GM21737 (cell line): ENCODE results near the gene REX1BD.
A peak's percentile ranks its signal among the peaks of the same experiment; 100 is the strongest.
"Not testable (repeated sequence)": the region's sequence is repeated elsewhere in the genome, so short reads cannot be mapped to it uniquely, and the experiment has no call there.

Experiments
- ATAC-seq: cut with Tn5 transposase; IDR thresholded peaks from one replicate; pipeline ENCODE4 v1.9.1; 2021; ENCODE audit warnings: mild to moderate bottlenecking, moderate library complexity; ENCODE audit not compliant: unreplicated experiment

REX1BD gene

DNA sequence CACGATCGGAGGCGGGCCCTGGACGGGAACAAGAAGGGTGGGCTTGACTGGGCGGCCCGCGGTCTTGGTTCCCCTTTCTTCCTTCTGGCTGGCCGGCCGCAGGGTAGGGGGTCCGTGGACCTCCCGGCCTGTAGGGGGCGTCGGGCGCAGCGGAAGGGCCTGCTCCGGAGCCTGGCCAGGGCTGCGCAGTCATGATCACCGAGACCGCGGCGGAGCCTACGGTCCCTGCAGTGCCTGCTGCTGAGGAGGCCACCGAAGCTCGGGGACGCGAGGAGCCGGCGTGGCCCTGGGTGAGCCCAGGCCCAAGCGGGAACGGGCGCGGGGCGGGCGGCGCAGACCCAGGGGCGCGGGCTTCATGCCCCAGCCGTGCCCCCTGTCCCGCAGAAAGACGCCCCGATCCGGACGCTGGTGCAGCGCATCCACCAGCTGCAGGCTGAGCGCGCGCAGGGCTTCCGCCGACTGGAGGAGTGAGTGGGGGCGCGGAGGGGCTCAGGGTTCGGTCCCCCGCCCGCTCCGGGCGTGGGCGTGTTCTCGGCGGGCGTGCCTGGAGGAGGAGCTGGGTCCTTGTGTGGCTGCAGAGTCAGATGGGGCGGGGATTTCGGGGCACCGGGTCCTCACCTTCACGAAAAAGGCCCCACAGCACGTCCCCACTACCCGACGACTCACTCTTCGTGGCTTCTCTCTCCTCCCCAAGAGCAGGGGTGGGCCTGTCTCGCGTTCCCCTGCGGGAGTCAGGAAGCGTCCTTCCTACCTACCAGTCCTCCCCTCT lies at the start of gene REX1BD:
Gene REX1BD, plus strand, starts transcription at position 188 of the 769 bp plus-strand sequence. Its CDS starts 4 bp downstream, at position 192.
- peak; percentile 72 for ATAC-seq

GRCh38 chr19:18539372-18539771 lies 49.2 kb upstream of the REX1BD start:
- ATAC-seq = no peak

DNA sequence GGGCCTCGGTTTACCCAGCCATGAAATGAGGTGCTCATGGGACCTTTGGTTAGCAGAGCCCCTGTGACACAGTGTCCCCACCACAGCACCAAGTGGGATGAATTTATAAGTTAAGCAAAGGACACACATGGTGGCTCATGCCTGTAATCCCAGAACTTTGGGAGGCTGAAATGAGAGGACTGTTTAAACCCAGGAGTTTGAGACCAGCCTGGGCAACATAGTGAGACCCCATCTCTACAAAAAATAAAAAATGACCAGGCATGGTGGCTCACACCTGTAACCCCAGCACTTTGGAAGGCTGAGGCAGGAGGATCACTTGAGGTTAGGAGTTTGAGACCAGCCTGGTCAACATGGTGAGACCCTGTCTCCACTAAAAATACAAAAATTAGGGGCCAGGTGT lies 48.4 kb upstream of the REX1BD start:
- ATAC-seq = not testable (repeated sequence)

DNA sequence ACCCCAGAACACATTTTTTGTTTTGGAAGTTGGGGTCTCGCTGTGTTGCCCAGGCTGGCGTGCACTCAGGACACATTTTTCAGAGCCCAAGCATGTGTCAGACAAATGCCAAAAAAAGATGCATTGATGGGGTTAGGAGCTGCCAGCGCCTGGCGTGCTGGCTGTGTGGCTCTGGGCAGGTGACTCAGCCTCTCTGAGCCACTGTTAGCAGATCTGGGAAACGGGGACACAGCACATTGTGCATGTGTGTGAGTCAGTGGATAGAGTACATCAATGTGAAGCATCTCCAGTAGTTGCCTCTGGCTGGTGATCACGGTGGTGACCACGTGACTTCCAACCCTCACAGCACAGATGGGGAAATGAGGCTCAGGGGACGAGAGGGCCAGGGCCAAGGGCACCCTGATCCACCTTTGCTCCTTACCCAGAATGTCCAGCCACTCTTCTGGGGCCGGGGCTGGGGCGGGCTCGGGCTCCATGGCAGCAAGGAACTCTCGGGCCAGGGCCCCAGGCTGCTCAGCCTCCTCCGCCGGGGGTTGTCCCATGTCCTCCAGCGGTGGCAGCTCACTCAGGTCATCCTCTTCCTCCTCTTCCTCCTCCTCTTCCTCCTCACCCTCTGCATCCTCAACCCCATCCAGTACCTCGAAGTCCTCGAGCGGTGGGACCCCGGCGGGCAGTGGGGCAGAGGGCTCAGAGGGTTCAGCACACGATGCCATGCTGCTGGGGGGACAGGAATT lies 47.2 kb upstream of the REX1BD start:
- ATAC-seq = no peak

DNA sequence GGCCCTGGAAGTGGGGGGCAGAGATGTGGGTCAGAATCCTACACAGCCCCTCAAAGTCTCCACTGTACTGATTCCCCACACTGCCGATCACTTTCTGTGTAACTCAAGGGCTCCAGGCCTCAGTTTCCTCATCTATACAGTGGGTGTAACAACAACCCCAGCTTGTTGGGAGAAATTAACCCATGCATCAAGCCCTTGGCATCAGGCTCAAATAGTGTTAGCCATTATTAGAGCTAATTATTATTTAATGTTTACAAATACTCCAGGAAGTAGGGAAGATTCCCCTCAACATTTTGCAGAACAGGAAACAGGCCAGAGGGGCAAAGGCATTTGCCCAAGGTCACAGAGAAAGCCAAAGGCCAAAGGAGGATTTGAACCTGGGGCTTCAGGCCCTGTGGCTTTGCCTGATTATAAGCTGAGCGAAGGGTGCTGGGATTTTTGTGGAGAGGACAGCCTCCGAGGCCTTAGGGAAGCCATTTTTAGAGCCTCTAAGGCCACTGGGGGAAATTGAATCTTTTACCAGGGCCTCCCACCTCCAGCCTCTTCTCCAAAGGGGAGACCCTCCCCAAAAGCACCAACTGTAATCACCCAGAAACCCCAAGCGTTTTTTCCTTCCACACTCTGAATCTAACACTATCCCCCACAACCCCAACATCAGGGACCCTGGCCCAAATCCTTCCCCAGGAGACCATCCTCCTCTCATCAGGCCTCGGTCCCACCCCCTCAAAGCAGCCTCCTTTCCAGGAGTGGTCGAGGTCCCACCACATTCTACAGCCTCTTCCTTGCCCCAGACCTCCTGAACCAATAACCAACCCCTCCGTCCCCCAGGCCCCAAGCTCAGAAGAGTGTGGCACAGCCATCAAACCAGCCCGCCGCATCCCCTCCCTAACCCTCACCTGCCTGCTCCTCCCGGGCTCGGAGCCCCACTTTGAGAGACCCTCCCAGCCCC lies 46.3 kb upstream of the REX1BD start:
- ATAC-seq = no peak

- peak; percentile 90 for ATAC-seq
Measured at GRCh38 chr19:18542941-18543813, 45.4 kb upstream of the REX1BD start, which contains the start of gene FKBP8. FKBP8 (minus strand) TSS chr19:18543573; CDS start chr19:18541970, 1,603 bp downstream.

- peak; percentile 50 for ATAC-seq
Measured at GRCh38 chr19:18543814-18544475, 44.7 kb upstream of the REX1BD start.

GRCh38 chr19:18551631-18552030 lies 37.0 kb upstream of the REX1BD start:
- ATAC-seq = no peak

GRCh38 chr19:18557411-18558201 lies 31.0 kb upstream of the REX1BD start, which contains the start of gene KXD1:
KXD1 (plus strand) TSS chr19:18557870; CDS start chr19:18562057, 4,187 bp downstream.
- ATAC-seq = peak; percentile 95

GRCh38 chr19:18558202-18558555 lies 30.4 kb upstream of the REX1BD start:
- ATAC-seq = no peak

DNA sequence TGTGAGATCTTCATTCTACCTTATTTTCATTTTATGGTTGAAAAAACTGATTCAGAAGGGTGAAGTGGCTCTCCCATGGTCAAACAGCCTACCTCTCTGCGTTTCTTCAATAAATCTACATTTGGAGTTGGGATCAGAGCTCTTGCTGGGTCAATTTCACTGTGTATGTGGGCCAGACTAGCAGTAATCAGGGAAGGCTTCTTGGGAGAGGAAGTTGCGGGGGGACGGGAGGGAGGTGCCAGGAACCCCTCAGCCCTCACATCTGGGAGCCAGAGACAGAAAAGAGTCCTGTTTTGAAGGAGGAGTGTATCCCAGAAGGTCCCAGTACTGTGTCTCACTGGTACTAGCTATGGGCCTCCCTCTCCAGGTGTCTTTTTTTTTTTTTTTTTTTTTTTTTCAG lies 30.0 kb upstream of the REX1BD start:
- no peak for ATAC-seq

GRCh38 chr19:18559685-18560084 lies 28.9 kb upstream of the REX1BD start:
- ATAC-seq = no peak

DNA sequence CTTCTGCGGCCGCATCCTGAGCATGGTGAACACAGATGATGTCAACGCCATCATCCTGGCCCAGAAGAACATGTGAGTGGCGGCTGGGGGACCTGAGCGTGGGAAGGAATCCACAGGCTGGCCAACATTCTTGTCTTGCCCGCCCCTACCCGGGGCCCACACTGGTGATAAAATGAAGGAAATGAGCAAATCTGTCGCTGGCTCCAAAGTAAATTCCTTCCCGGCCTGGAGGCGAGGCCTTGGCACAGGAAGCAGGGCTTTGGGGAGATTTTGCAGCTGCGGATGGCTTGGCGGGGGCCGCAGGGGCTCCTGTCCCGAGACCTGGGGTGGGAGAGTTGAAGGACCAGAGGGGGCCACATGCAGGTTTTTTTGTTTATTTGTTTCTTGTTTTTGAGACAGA lies 26.5 kb upstream of the REX1BD start:
- no peak for ATAC-seq

DNA sequence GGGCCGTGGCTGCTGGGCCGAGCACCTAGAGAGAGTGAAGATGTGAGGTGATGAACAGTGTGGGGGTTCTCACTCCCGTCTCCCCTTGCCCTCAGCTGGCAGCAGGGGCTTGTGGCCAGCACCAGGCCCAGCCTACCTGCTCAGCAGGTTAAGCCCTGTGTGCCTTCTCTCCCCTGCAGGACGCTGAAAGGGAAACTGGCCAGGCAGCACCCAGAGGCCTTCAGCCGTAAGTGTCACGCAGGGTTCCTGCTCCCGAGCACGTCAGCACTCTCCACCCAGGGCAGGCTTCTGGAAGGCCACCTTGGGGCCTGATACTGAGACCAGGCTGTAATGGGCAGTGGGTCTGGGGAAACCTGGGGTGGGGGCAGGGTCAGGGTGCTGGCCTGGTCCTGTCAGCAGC lies 21.6 kb upstream of the REX1BD start:
- ATAC-seq = no peak

GRCh38 chr19:18568367-18568766 lies 20.2 kb upstream of the REX1BD start:
- no peak for ATAC-seq

DNA sequence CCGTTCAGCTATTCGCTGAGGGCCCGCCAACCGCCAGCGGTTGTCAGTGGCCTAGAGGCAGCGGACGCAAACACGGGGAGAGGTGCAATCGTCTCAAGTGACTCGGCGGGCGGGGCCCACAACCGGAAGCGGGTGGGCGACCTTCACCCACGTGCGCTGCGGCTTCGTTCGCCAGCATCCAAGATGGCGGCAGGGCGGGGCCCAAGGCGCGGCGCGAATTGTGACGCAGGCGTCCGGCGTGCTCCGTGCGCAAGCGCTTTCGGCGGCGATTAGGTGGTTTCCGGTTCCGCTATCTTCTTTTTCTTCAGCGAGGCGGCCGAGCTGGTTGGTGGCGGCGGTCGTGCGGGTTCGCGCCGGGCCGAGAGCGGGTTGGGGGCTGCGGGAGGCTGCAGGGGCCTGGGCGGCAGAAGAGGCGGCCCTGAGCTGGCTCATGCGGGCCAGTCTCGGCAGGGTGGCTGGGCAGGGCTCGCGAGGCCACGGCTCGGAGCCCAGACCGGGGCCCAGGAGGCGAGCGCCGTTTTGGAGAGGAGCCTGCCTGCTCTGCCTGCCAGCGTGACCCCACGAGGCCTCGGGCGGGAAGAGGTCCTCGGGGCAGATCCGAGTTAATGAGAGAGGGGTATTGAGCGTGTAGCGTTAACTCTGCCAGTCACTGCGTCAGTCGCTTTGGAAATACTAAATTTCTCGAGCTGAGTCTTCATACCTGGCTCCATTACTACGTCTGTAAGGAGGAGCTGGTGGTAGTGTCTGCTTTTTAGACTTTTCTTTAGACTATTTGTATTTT lies 16.8 kb upstream of the REX1BD start, which contains the start of gene UBA52:
Gene UBA52, plus strand, starts transcription at position 294 of the 781 bp plus-strand sequence. CDS start 1,444 bp downstream, outside the sequence.
- ATAC-seq = peak; percentile 78

DNA sequence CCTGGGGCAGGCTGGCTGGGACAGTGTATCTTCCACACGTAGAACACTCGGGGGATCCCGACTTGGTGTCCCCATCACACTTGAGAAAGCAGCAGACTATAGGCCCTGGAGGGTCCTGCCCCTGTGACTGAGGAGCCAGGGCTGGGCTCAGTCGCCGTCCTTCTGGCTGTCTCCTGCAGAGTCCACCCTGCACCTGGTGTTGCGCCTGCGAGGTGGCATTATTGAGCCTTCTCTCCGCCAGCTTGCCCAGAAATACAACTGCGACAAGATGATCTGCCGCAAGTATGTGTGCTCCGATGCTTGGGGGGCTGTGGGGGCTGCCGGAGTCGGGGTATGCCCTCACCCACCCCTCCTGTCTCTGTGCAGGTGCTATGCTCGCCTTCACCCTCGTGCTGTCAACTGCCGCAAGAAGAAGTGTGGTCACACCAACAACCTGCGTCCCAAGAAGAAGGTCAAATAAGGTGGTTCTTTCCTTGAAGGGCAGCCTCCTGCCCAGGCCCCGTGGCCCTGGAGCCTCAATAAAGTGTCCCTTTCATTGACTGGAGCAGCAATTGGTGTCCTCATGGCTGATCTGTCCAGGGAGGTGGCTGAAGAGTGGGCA lies 13.8 kb upstream of the REX1BD start:
- ATAC-seq = no peak
